ENCODE data around the gene BCAS4.
"Not testable (repeated sequence)": the region's sequence is repeated elsewhere in the genome, so short reads cannot be mapped to it uniquely, and the experiment has no call there.

Gene BCAS4

GRCh38 chr20:50794846-50795634 lies at the start of gene BCAS4:
BCAS4 (plus strand) TSS chr20:50795061; CDS start chr20:50795084, 23 bp downstream.
- DNase-seq (ENCODE audit: low read depth) = no peak

DNA sequence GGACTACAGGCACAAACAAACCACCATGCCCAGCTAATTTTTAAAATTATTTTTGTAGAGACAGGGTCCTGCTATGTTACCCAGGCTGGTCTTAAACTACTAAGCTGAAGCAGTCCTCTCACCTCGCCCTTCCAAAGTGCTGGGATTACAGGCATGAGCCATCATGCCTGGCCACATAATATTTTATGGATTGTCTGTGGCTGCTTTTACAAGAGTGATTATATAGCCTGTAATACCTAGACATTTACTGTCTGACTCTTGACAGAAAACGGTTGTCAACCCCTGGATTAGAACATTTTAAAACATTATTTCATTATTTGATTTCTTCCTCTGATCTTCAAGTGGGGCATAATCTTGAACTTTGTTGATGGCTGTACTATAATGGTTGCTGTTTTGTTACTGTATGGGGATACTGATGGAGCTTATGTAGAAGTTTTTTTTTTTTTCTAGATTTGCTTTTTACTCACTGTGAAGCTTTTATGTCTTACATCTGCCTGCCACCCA lies 49.2 kb upstream of the BCAS4 start:
- DNase-seq (ENCODE audit: low read depth) = no peak

DNA sequence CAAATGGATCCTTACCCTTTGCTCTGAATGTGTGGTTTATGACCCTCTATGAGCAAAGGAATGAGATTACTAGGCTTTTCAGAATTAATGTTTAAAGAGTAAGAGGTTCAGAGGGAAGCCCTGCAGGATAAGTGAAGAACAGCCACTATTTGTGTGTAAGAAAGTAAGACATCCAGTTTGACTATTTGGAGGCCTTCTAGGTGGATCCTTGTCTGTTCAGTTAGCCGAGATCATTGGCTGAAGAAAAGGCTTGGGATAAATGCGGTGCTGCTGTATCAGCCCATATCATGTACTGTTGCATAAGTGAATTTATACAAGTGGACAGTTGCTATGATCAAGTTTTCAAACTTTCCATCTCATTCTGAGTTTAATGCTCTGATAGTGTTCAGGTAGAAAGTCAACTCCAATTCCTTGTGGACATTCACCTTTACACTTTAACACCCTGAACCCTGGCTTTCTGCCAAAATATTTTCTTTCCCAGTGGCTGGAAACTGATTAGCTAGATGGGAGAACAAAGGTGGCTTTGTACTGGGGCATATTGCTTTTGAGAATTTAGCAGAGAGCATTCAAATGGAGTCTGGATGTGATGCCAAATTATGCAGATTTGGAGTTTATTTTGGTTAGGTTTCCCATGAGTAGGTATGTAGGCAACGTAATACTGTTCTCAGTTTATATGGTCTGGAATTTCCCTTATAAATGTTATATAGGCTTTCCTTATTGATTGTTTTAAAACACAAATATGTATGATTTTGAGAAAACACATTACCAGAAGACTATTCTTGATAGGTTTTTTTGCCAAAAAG lies 48.5 kb upstream of the BCAS4 start:
- DNase-seq (ENCODE audit: low read depth) = no peak

- no peak for DNase-seq (ENCODE audit: low read depth)
Observed at GRCh38 chr20:50747275-50747674, 47.6 kb upstream of the BCAS4 start.

DNA sequence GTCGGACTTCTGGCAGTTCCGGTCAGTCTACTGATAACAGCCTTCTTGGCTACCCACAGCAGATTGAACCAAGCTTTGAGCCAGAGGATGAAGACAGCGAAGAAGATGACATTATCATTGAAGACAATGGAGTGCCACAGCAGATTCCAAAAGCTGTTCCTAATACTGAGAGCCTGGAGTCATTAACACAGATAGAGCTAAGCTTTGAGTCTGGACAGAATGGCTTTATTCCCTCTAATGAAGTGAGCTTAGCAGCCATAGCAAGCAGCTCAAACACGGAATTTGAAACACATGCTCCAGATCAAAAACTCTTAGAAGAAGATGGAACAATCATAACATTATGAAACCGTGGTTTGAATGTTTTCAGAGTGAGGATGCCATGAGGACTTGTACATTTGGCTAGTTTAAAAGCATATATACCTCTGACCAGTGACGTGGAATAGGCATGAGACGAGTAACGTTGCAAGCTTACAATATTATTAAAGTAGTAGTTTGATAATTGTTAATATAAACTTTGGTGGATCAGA lies 44.7 kb upstream of the BCAS4 start:
- no peak for DNase-seq (ENCODE audit: low read depth)

- no peak for DNase-seq (ENCODE audit: low read depth)
Observed at GRCh38 chr20:50753152-50753551, 41.7 kb upstream of the BCAS4 start.

GRCh38 chr20:50754420-50754819 lies 40.4 kb upstream of the BCAS4 start:
- DNase-seq (ENCODE audit: low read depth) = no peak

GRCh38 chr20:50756447-50756846 lies 38.4 kb upstream of the BCAS4 start:
- DNase-seq (ENCODE audit: low read depth) = no peak

GRCh38 chr20:50758469-50758868 lies 36.4 kb upstream of the BCAS4 start:
- DNase-seq (ENCODE audit: low read depth) = no peak

DNA sequence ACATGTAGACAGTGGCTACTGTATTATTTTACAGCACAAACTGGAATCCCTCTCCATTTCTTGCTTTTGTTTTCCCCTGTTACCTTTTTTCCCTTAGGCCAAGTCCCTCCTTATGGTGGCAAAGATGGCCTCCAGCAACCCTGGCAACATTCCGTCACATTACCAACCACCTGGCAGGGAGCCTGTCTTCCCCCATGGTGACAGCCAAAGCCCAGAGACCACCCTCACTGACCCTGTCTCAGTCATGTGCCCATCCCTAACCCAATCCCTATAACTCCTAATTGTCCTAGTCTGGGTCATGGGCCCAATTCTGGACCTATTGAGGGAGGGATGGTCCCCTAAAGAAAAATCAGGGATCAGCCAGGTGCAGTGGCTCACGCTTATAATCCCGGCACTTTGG lies 35.9 kb upstream of the BCAS4 start:
- no peak for DNase-seq (ENCODE audit: low read depth)

GRCh38 chr20:50759678-50760077 lies 35.2 kb upstream of the BCAS4 start:
- no peak for DNase-seq (ENCODE audit: low read depth)

DNA sequence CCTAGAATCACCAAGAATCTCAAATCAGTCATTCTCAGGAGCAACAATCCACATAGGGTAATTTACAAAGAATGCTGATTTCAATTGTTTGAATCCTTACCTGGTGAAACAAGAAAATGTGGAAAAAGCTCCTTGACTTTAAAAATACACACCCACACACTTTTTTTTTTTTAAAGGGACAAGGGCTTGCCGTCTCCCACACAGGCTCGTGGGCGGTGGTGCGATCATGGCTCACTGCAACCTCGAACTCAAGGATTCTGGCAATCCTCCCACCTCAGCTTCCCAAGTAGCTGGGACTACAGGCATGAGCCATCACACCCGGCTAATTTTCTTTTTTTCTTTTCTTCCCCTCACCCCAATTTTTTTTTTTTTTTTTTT lies 32.8 kb upstream of the BCAS4 start:
- DNase-seq (ENCODE audit: low read depth) = no peak

GRCh38 chr20:50762435-50763220 lies 32.2 kb upstream of the BCAS4 start:
- peak; percentile 44 for DNase-seq (ENCODE audit: low read depth)

GRCh38 chr20:50763550-50764458 lies 31.1 kb upstream of the BCAS4 start:
- DNase-seq (ENCODE audit: low read depth) = not testable (repeated sequence)

DNA sequence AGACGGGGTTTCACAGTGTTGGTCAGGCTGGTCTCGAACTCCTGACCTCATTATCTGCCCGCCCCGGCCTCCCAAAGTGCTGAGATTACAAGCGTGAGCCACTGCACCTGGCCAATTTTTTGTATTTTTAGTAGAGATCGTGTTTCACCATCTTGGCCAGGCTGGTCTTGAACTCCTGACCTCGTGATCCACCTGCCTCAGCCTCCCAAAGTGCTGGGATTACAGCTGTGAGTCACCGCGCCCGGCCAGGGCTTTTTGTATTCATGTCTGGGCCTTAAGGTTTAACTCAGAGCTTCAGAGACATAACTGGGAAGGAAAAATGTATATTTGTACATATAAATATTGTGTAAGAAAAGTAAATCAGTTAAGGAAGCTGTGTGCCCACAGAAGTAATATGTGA lies 29.6 kb upstream of the BCAS4 start:
- DNase-seq (ENCODE audit: low read depth) = not testable (repeated sequence)

DNA sequence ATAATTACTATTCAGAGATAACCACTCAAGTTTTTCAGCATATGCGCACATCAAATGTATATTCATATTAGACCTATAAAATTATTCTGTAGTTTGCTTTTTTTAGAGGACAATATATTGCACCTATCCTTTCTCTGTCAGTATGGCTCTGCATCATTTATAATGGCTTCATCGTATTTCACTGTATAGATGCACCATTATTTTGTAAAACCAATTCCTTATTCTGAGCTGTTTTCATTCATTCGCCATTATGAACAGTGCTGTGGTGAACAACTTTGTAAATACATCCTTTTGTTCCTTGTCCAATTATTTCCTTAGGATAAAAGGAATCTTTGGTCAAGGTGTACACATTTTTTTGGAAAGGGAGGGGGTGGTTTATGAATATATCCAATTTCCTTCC lies 29.2 kb upstream of the BCAS4 start:
- no peak for DNase-seq (ENCODE audit: low read depth)

DNA sequence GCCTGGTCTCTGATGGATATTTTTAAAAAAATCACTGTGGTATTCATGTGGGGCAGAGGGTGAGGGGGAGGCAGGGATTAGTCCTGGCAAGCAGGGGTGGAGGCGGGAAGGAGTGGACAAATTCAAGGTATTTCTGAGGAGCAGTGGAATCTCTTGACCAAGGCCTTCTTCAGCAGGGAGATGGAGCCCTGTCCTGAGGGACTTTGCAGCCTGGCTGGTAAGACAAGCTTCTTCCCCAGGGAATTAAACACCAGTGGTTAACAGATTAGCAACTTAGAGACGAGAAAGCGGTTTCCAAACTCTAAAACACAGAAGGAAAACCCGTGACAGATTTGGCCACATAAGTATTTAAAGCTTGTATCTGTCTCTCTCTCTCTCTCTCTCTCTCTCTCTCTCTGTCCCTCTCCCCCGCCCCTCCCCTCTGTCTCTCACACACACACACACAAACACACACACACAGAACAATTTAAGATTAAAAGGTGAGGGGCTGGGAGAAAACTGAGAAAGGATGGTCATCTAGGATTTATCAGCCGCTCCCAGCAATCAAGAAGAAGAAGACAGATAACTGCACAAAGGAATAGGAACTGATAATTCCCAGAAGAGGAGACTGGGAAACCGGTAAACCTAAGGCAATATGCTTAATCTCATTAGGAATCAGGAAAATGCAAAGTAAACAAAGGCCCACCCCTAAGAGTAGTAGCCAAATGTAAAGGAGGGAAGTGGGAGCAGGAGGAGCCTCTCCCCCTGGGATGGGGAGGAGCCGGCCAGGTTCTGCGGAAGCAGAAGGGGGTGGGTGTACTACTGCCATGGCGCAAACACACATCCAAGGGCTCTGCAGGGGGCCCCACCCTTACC lies 27.7 kb upstream of the BCAS4 start:
- not testable (repeated sequence) for DNase-seq (ENCODE audit: low read depth)

GRCh38 chr20:50768991-50769390 lies 25.9 kb upstream of the BCAS4 start:
- not testable (repeated sequence) for DNase-seq (ENCODE audit: low read depth)

DNA sequence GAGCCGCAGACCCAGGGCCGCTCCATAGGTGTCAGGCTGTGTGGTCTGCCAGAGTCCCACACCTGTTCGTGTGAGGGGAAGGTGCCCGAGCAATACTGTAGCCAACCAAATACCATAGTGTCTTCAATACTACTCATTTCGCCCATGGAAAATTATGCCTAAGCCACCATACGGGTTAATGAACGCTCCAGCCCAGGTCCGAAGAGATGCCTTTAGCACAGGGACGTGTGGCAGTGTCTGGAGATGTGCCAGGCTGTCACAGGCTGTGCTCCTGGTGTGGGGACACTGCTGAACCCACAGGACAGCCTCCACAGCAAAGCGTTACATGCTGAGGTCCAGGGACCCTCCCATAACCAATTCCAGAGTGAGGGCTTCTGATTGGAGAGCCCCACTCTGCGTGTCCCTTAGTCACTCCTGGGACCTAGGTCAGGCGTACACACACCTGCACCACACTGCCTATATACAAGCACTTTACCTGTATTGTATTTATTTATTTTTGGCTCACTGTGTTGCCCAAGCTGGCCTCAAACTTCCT lies 25.2 kb upstream of the BCAS4 start:
- not testable (repeated sequence) for DNase-seq (ENCODE audit: low read depth)
